K562 (cell line): ENCODE measurements around the gene BZW2. TPM values are rescaled to one million over a fixed set of nuclear protein-coding genes. Genes with fewer than 3 reads are reported as not detected.

Experiments used
- ATAC-seq: fragments of 200-7000 bp; cut with Tn5 transposase; 3 replicates; pipeline ENCODE4 v1.9.1; 2020; ENCODE audit warnings: moderate library complexity
- BruUV-seq: library from RNA; stranded (reverse); fragments of 400-500 nt; replicated peaks from 2 replicates; lab custom pipeline; 2021; lab: Mats Ljungman, UMichigan
- CTCF ChIA-PET: fragments of 300-600 bp; formaldehyde crosslinking; extraction: SDS; loops from one replicate; lab custom pipeline; 2021; ENCODE audit warnings: low intra/inter-chr PET ratio; lab: Yijun Ruan, JAX
- POLR2A ChIA-PET: fragments of 300-600, 350-650 bp; sonication (Branson Sonifier 250); formaldehyde crosslinking; extraction: SDS; loops from one replicate; lab custom pipeline; 2021; ENCODE audit warnings: antibody characterized with exemption, inconsistent platforms; lab: Yijun Ruan, JAX
- DNase-seq, 4 experiments: peaks; one replicate each; pipeline versions ENCODE4 v3.0.0 to v3.0.0-alpha.2; 2011 to 2018; ENCODE audit warnings: low spot score in 3 of 4, mixed read lengths in 3 of 4; ENCODE audit errors: extremely low read depth in 1 of 4
- FAIRE-seq: peaks from 2 replicates; lab custom pipeline; 2011; peaks lifted over from hg19 to GRCh38; lab: Jason Lieb, UNC
- H2AFZ ChIP-seq: 2 replicates; pipeline ENCODE4 v1.6.0; 2011; ENCODE audit warnings: low read depth, low read length, control low read depth, inconsistent platforms
- H3K27ac ChIP-seq: fragments of 200-600 bp; 3 replicates; pipeline ENCODE4 v1.8.0; 2011; ENCODE audit warnings: low read depth, mild to moderate bottlenecking, control low read depth, inconsistent platforms, low read length, moderate library complexity, mixed read lengths; ENCODE audit errors: extremely low read depth
- H3K27me3 ChIP-seq, 2 experiments: fragments of 300-600 bp in 1 of 2; 2 replicates in 1 of 2; 3 replicates in 1 of 2; pipeline versions ENCODE4 v1.6.0 to v1.8.0; 2011; ENCODE audit warnings: inconsistent platforms in 2 of 2, low read length in 2 of 2, mild to moderate bottlenecking in 1 of 2, mixed read lengths in 1 of 2, moderate library complexity in 1 of 2; ENCODE audit not compliant: control insufficient read depth in 2 of 2, insufficient read depth in 2 of 2
- H3K36me3 ChIP-seq: fragments of 300-600 bp; 3 replicates; pipeline ENCODE4 v1.8.0; 2011; ENCODE audit warnings: mild to moderate bottlenecking, low read length, inconsistent platforms; ENCODE audit not compliant: control insufficient read depth, insufficient read depth
- H3K4me1 ChIP-seq, 2 experiments: fragments of 200-600 bp in 1 of 2; replicated peaks in 1 of 2; 2 replicates in 1 of 2; 3 replicates in 1 of 2; pipeline versions ENCODE4 v1.5.1 to v1.8.0; 2011; ENCODE audit warnings: inconsistent platforms in 2 of 2, low read length in 2 of 2, mild to moderate bottlenecking in 1 of 2, mixed read lengths in 1 of 2, moderate library complexity in 1 of 2; ENCODE audit not compliant: control insufficient read depth in 2 of 2, insufficient read depth in 2 of 2
- H3K4me2 ChIP-seq: 2 replicates; pipeline ENCODE4 v1.6.1; 2011; ENCODE audit warnings: low read length, control low read depth, inconsistent platforms, mixed read lengths; ENCODE audit not compliant: insufficient read depth
- H3K4me3 ChIP-seq: fragments of 200-600 bp; sonication (generic), shearing (Covaris generic); 2 replicates; pipeline ENCODE4 v1.5.1; 2016; ENCODE audit warnings: control low read depth, inconsistent platforms
- H3K79me2 ChIP-seq: fragments of 200-600 bp; 3 replicates; pipeline ENCODE4 v1.8.0; 2011; ENCODE audit warnings: low read length, inconsistent platforms; ENCODE audit not compliant: control insufficient read depth, insufficient read depth
- H3K9ac ChIP-seq, 2 experiments: 2 replicates each; pipeline versions ENCODE4 v1.6.0 to v1.6.1; 2011; ENCODE audit warnings: low read depth in 2 of 2, low read length in 2 of 2, control low read depth in 1 of 2, inconsistent platforms in 1 of 2, mild to moderate bottlenecking in 1 of 2, mixed read lengths in 1 of 2; ENCODE audit not compliant: insufficient read depth in 1 of 2
- H3K9me1 ChIP-seq: one replicate; pipeline ENCODE4 v1.6.0; 2011; ENCODE audit warnings: inconsistent platforms, mild to moderate bottlenecking, low read length, moderate library complexity; ENCODE audit not compliant: control insufficient read depth, insufficient read depth
- H3K9me3 ChIP-seq: replicated peaks from 2 replicates; pipeline ENCODE4 v1.5.1; 2011; ENCODE audit warnings: low read depth, low read length, inconsistent platforms; ENCODE audit not compliant: control insufficient read depth, insufficient read depth
- H4K20me1 ChIP-seq: replicated peaks from 2 replicates; pipeline ENCODE4 v1.6.1; 2011; ENCODE audit warnings: low read length, inconsistent platforms, mixed read lengths; ENCODE audit not compliant: control insufficient read depth, insufficient read depth
- CBFA2T3 ChIP-seq: fragments of 450-650 bp; IDR thresholded peaks from 2 replicates; pipeline ENCODE4 v1.6.1; 2017
- CEBPB ChIP-seq: fragments of 450-650 bp; IDR thresholded peaks from 2 replicates; pipeline ENCODE4 v1.6.1; 2016; ENCODE audit warnings: missing genetic modification characterization, missing compliant biosample characterization
- DMBX1 ChIP-seq: fragments of 250-450 bp; sonication (Bioruptor Pico); IDR thresholded peaks from 2 replicates; pipeline ENCODE4 v1.8.0; 2022; ENCODE audit warnings: inconsistent platforms, mild to moderate bottlenecking, moderate library complexity, borderline replicate concordance
- EGR1 ChIP-seq: fragments of 450-650 bp; conservative IDR thresholded peaks from 2 replicates; pipeline ENCODE4 v1.6.1; 2017; ENCODE audit warnings: mild to moderate bottlenecking
- GABPA ChIP-seq: fragments of 200-800 bp; sonication (Bioruptor generic); conservative IDR thresholded peaks from 2 replicates; pipeline ENCODE4 v1.6.1; 2016; ENCODE audit warnings: low read depth, missing genetic modification characterization, missing compliant biosample characterization
- MBD2 ChIP-seq: sonication (generic); IDR thresholded peaks from 2 replicates; pipeline ENCODE4 v1.6.1; 2016; ENCODE audit warnings: low read depth, borderline replicate concordance
- PHF20 ChIP-seq: fragments of 450-650 bp; IDR thresholded peaks from 2 replicates; pipeline ENCODE4 v1.6.1; 2018; ENCODE audit not compliant: partially characterized antibody
- TRIM24 ChIP-seq, 2 experiments: fragments of 450-650 bp; IDR thresholded peaks; 2 replicates each; pipeline ENCODE4 v1.6.1; 2016
- TRIM28 ChIP-seq: fragments of 450-650 bp; IDR thresholded peaks from 2 replicates; pipeline ENCODE4 v1.6.1; 2017
- ZFPM2 ChIP-seq: fragments of 250-450 bp; sonication (Bioruptor Pico); IDR thresholded peaks from 2 replicates; pipeline ENCODE4 v1.5.1; 2022; ENCODE audit warnings: mild to moderate bottlenecking
- WGBS: fragments of 100-300 bp; shearing (Covaris generic); methylation state at CpG from one replicate; pipeline ENCODE4 v1.1.6; 2016; ENCODE audit warnings: low coverage, mixed read lengths; ENCODE audit not compliant: insufficient coverage; ENCODE audit errors: missing lambda C conversion rate; 5-methylcytosine and 5-hydroxymethylcytosine counted together
- in situ Hi-C: fragments of 300-500 bp; cut with MboI; formaldehyde crosslinking; loops from 4 replicates; pipeline ENCODE4 v1.15.0; 2018; ENCODE audit warnings: inconsistent platforms, mixed read lengths
- intact Hi-C: fragments of 100-400 bp; cut with micrococcal nuclease; formaldehyde crosslinking; loops from 2 replicates; pipeline ENCODE4 v1.14.2; 2022
- polyA plus RNA-seq, 8 experiments: library from polyadenylated mRNA; depleted of rRNA in 4 of 8; stranded (reverse) in 5 of 8; unstranded in 3 of 8; fragments of >200 nt; fragmentation: Nextera tagmentation in 2 of 8; fragmentation: Illumina TruSeq in 1 of 8; extraction: Ambion mirVana in 2 of 8; extraction: Trizol in 1 of 8; gene quantifications; 2 replicates each; pipeline versions ENCODE4 v1.2.1 to v1.2.3, GENCODE V29; 2011 to 2014; ENCODE audit warnings: inconsistent platforms in 1 of 8, missing spikeins in 1 of 8
- total RNA-seq, 7 experiments: library from RNA; depleted of rRNA in 6 of 7; stranded (reverse); fragments of >200 nt in 6 of 7; fragmentation: Illumina TruSeq in 2 of 7; extraction: Trizol in 2 of 7; gene quantifications; 2 replicates each; pipeline versions ENCODE4 v1.2.1 to v1.2.3, GENCODE V29; 2011 to 2021; ENCODE audit warnings: low replicate concordance in 1 of 7
- TF ChIP-seq, protein P1 (sequence below): conservative IDR thresholded peaks from 2 replicates; pipeline ENCODE4 v1.6.1; 2011; ENCODE audit warnings: low read depth, mild to moderate bottlenecking, low read length; ENCODE audit not compliant: control insufficient read depth

BZW2 gene
- total and polyA plus RNA-seq, 9 of the 15 experiments (the other 6 are each of a cell fraction or from before 2014, with no cell fraction given): 140 to 316 (median 173) TPM

- Histone ChIP-seq H3K36me3 (no peaks in the 10 kb centered on the region), H3K9me1 (no peaks in the 10 kb centered on the region), H3K27me3 (no peaks in the 10 kb centered on the region), H3K79me2 (no peaks in the 10 kb centered on the region), H3K9ac (no peak overlapping the region; a peak in 1 of 4 replicates), H2AFZ (no peak overlapping the region), H3K4me2 (no peak overlapping the region), H3K9me3 (no peaks in the 10 kb centered on the region), H3K4me1 (peaks cover 0 to 25% of the 10 kb centered on the region in 2 experiments; a peak in 4 of 5 replicates), H4K20me1 (no peaks in the 10 kb centered on the region), H3K4me3 (no peak overlapping the region), H3K27ac (no peak overlapping the region)
- TF ChIP-seq MBD2: no peak
- no peak for TF ChIP-seq CEBPB (tag)
- TF ChIP-seq, protein P1, sequence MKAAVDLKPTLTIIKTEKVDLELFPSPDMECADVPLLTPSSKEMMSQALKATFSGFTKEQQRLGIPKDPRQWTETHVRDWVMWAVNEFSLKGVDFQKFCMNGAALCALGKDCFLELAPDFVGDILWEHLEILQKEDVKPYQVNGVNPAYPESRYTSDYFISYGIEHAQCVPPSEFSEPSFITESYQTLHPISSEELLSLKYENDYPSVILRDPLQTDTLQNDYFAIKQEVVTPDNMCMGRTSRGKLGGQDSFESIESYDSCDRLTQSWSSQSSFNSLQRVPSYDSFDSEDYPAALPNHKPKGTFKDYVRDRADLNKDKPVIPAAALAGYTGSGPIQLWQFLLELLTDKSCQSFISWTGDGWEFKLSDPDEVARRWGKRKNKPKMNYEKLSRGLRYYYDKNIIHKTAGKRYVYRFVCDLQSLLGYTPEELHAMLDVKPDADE: no peak
- peak; percentile 22; the same call in 1 of the 2 replicates for TF ChIP-seq CBFA2T3
- 0 out of 2 replicates have a peak, but pooled peaks have one; percentile 19 for TF ChIP-seq EGR1
- TF ChIP-seq PHF20: no peak
- TF ChIP-seq DMBX1 (CRISPR knock-in tag): peak; percentile 12; the same call in 1 of the 2 replicates
- no peak for TF ChIP-seq GABPA (tag)
- TF ChIP-seq TRIM24 (IDR thresholded peaks at IDR 0.05): no peak
- TF ChIP-seq ZFPM2: no peak
- no peak for TF ChIP-seq TRIM28
- DNase-seq: no peak
- no peak for ATAC-seq
- intact Hi-C loops (no loop called here), in situ Hi-C loops (no loop called here)
- 21% methylated on average over 4 of the region's 4 CpGs for WGBS
- no peak for FAIRE-seq
- POLR2A ChIA-PET: interaction anchor here (1.2 to 1.5 kb wide), 2 partner anchors 17 to 19 kb away, joined by 3 to 4 read pairs; no protein-coding TSS in a partner anchor
- CTCF ChIA-PET: no interaction called here
- no TSS peak for BruUV-seq
These were observed 75.6 kb downstream of the BZW2 start for GRCh38 chr7:16721541-16721940.
